HepG2 (cell line): ENCODE data around the gene SPART. TPM values are rescaled to one million over a fixed set of nuclear protein-coding genes. Genes with fewer than 3 reads are reported as not detected.

Experiments
- ATAC-seq: fragments of 200-7000 bp; cut with Tn5 transposase; 3 replicates; pipeline ENCODE4 v1.9.1; 2020; ENCODE audit warnings: mild to moderate bottlenecking, moderate library complexity
- BruUV-seq: library from RNA; stranded (reverse); fragments of 400-500 nt; replicated peaks from 2 replicates; lab custom pipeline; 2021; lab: Mats Ljungman, UMichigan
- CTCF ChIA-PET: fragments of 300-600 bp; formaldehyde crosslinking; extraction: SDS; loops from one replicate; lab custom pipeline; 2021; ENCODE audit warnings: low total read pairs, inconsistent platforms, low intra/inter-chr PET ratio; lab: Yijun Ruan, JAX
- POLR2A ChIA-PET: fragments of 350-600 bp; sonication (Branson Sonifier 250); formaldehyde crosslinking; loops from one replicate; lab custom pipeline; 2020; ENCODE audit warnings: antibody characterized with exemption, inconsistent platforms; lab: Yijun Ruan, JAX
- DNase-seq: peaks from one replicate; pipeline ENCODE4 v3.0.0-alpha.2; 2015; ENCODE audit warnings: low spot score
- FAIRE-seq: peaks from 3 replicates; lab custom pipeline; 2011; peaks lifted over from hg19 to GRCh38; lab: Jason Lieb, UNC
- H2AFZ ChIP-seq: one replicate; pipeline ENCODE4 v1.6.1; 2011; ENCODE audit warnings: low read length, inconsistent platforms
- H3K27ac ChIP-seq: fragments of 300-600 bp; 3 replicates; pipeline ENCODE4 v1.8.0; 2011; ENCODE audit warnings: mixed run types, mild to moderate bottlenecking, mixed read lengths, low read length, inconsistent platforms; ENCODE audit not compliant: insufficient read depth; ENCODE audit errors: extremely low read length
- H3K27me3 ChIP-seq, 2 experiments: fragments of 200-600 bp in 1 of 2; 2 replicates in 1 of 2; 3 replicates in 1 of 2; pipeline versions ENCODE4 v1.6.0 to v1.8.0; 2011; ENCODE audit warnings: low read length in 2 of 2, mild to moderate bottlenecking in 2 of 2, moderate library complexity in 2 of 2, inconsistent platforms in 1 of 2; ENCODE audit not compliant: insufficient read depth in 2 of 2, control insufficient read depth in 1 of 2
- H3K36me3 ChIP-seq, 2 experiments: fragments of 200-600 bp in 1 of 2; replicated peaks in 1 of 2; 2 replicates in 1 of 2; 3 replicates in 1 of 2; pipeline versions ENCODE4 v1.5.1 to v1.8.0; 2011; ENCODE audit warnings: low read length in 2 of 2, inconsistent platforms in 1 of 2; ENCODE audit not compliant: insufficient read depth in 2 of 2, control insufficient read depth in 1 of 2
- H3K4me1 ChIP-seq: 2 replicates; pipeline ENCODE4 v1.5.1; 2012; ENCODE audit warnings: low read length, inconsistent platforms; ENCODE audit not compliant: insufficient read depth
- H3K4me2 ChIP-seq: 2 replicates; pipeline ENCODE4 v1.6.0; 2011; ENCODE audit warnings: low read depth, low read length, inconsistent platforms
- H3K4me3 ChIP-seq, 3 experiments: fragments of 200-600 bp in 1 of 3; sonication (generic), shearing (Covaris generic) in 1 of 3; replicated peaks in 1 of 3; 2 replicates each; pipeline ENCODE4 v1.5.1; 2011 to 2016; ENCODE audit warnings: low read length in 3 of 3, inconsistent platforms in 2 of 3, low read depth in 2 of 3, mild to moderate bottlenecking in 2 of 3, control low read depth in 1 of 3, mixed read lengths in 1 of 3; ENCODE audit not compliant: insufficient read depth in 1 of 3
- H3K79me2 ChIP-seq: one replicate; pipeline ENCODE4 v1.6.1; 2011; ENCODE audit warnings: low read length, inconsistent platforms; ENCODE audit not compliant: insufficient read depth
- H3K9ac ChIP-seq: 2 replicates; pipeline ENCODE4 v1.6.0; 2011; ENCODE audit warnings: mild to moderate bottlenecking, low read depth, low read length, inconsistent platforms; ENCODE audit not compliant: insufficient read depth
- H3K9me3 ChIP-seq: 2 replicates; pipeline ENCODE4 v1.5.1; 2012; ENCODE audit warnings: mild to moderate bottlenecking, low read length
- H4K20me1 ChIP-seq: 2 replicates; pipeline ENCODE4 v1.6.0; 2011; ENCODE audit warnings: inconsistent platforms, mild to moderate bottlenecking, low read length, moderate library complexity; ENCODE audit not compliant: insufficient read depth
- ATM ChIP-seq: fragments of 450-650 bp; IDR thresholded peaks from 2 replicates; pipeline ENCODE4 v1.7.1; 2017; ENCODE audit warnings: mild to moderate bottlenecking, borderline replicate concordance
- GZF1 ChIP-seq: sonication (generic); formaldehyde crosslinking; IDR thresholded peaks from 2 replicates; pipeline ENCODE4 v1.5.1; 2020; ENCODE audit warnings: mild to moderate bottlenecking, missing genetic modification reagents
- HNRNPUL1 ChIP-seq: fragments of 200-400 bp; formaldehyde crosslinking; IDR thresholded peaks from 2 replicates; pipeline ENCODE4 v1.6.1; 2017; ENCODE audit warnings: low read depth, mild to moderate bottlenecking, low read length, moderate library complexity
- IRF9 ChIP-seq: sonication (generic); formaldehyde crosslinking; IDR thresholded peaks from 2 replicates; pipeline ENCODE4 v1.8.0; 2022; ENCODE audit warnings: missing genetic modification reagents, mild to moderate bottlenecking, borderline replicate concordance
- MED1 ChIP-seq: sonication (generic); formaldehyde crosslinking; IDR thresholded peaks from 2 replicates; pipeline ENCODE4 v1.4.0; 2020; ENCODE audit warnings: missing genetic modification reagents
- MIXL1 ChIP-seq: IDR thresholded peaks from 2 replicates; pipeline ENCODE4 v1.6.1; 2016
- NR2C2 ChIP-seq: sonication (generic); formaldehyde crosslinking; IDR thresholded peaks from 2 replicates; pipeline ENCODE4 v1.4.0; 2020; ENCODE audit warnings: missing genetic modification reagents, mild to moderate bottlenecking, moderate library complexity, borderline replicate concordance
- PAX8 ChIP-seq: sonication (generic); formaldehyde crosslinking; IDR thresholded peaks from 2 replicates; pipeline ENCODE4 v1.8.0; 2022; ENCODE audit warnings: mild to moderate bottlenecking, missing genetic modification reagents, borderline replicate concordance
- RARG ChIP-seq: sonication (generic); formaldehyde crosslinking; IDR thresholded peaks from 2 replicates; pipeline ENCODE4 v1.4.0; 2020; ENCODE audit warnings: low read depth, mild to moderate bottlenecking, missing genetic modification reagents
- ZNF510 ChIP-seq: sonication (generic); formaldehyde crosslinking; IDR thresholded peaks from 2 replicates; pipeline ENCODE4 v1.4.0; 2020; ENCODE audit warnings: low read depth, mild to moderate bottlenecking, missing genetic modification reagents
- ZNF576 ChIP-seq: sonication (generic); formaldehyde crosslinking; IDR thresholded peaks from 2 replicates; pipeline ENCODE4 v1.4.0; 2020; ENCODE audit warnings: mild to moderate bottlenecking, missing genetic modification reagents
- ZNF678 ChIP-seq: sonication (generic); formaldehyde crosslinking; IDR thresholded peaks from 2 replicates; pipeline ENCODE4 v1.4.0; 2020; ENCODE audit warnings: mild to moderate bottlenecking, missing genetic modification reagents
- ZNF749 ChIP-seq: sonication (generic); formaldehyde crosslinking; IDR thresholded peaks from 2 replicates; pipeline ENCODE4 v1.8.0; 2022; ENCODE audit warnings: mild to moderate bottlenecking, missing genetic modification reagents, moderate library complexity, borderline replicate concordance
- WGBS: methylation state at CpG from one replicate; pipeline ENCODE4 v1.1.6; 2017; ENCODE audit warnings: low lambda C conversion rate; 5-methylcytosine and 5-hydroxymethylcytosine counted together
- in situ Hi-C: cut with HindIII; loops from 2 replicates; pipeline ENCODE4 v1.10.0; 2017; ENCODE audit warnings: low pct_unique_long_range_greater_than_20kb; ENCODE audit not compliant: extremely low pct_ligation_motif_present
- intact Hi-C: fragments of 100-400 bp; cut with micrococcal nuclease; formaldehyde crosslinking; loops from one replicate; pipeline ENCODE4 v1.10.0; 2022; ENCODE audit not compliant: unreplicated experiment
- polyA plus RNA-seq, 8 experiments: library from polyadenylated mRNA; depleted of rRNA in 3 of 8; stranded (reverse) in 7 of 8; unstranded in 1 of 8; fragments of >200 nt; fragmentation: Illumina TruSeq in 4 of 8; extraction: Trizol in 4 of 8; gene quantifications; 2 replicates each; pipeline versions ENCODE4 v1.2.1 to v1.2.3, GENCODE V29; 2011 to 2016; ENCODE audit warnings: low read depth in 4 of 8, missing spikeins in 1 of 8, mixed read lengths in 1 of 8; ENCODE audit not compliant: insufficient read depth in 1 of 8
- total RNA-seq, 5 experiments: library from RNA; depleted of rRNA; stranded (reverse); fragments of >200 nt; fragmentation: Illumina TruSeq; extraction: Trizol; gene quantifications; 2 replicates each; pipeline ENCODE4 v1.2.3, GENCODE V29; 2016; ENCODE audit warnings: low read depth in 1 of 5
- TF ChIP-seq, protein P1 (sequence below): sonication (generic); formaldehyde crosslinking; IDR thresholded peaks from 2 replicates; pipeline ENCODE4 v1.9.0; 2021; ENCODE audit warnings: mild to moderate bottlenecking, missing genetic modification reagents

SPART gene
- total and polyA plus RNA-seq, 2 of the 13 experiments (the other 11 are each of a cell fraction or from before 2014, with no cell fraction given) = 8.9 to 28.8 TPM

GRCh38 chr13:36370108-36370429, 23.9 kb upstream of the SPART start:
- Histone ChIP-seq H3K4me1 (no peaks in the 10 kb centered on the region; the same call in 1 of the 2 replicates), H3K9ac (no peak overlapping the region), H3K27me3 (no peaks in the 10 kb centered on the region), H3K4me2 (no peak overlapping the region), H3K9me3 (no peaks in the 10 kb centered on the region), H2AFZ (no peak overlapping the region), H4K20me1 (no peaks in the 10 kb centered on the region), H3K27ac (no peak overlapping the region), H3K36me3 (no peaks in the 10 kb centered on the region), H3K4me3 (no peak overlapping the region), H3K79me2 (no peaks in the 10 kb centered on the region)
- intact Hi-C loops = no loop called here
- in situ Hi-C loops = no loop called here
- BruUV-seq = no TSS peak
- ChIA-PET CTCF (no interaction called here), POLR2A (no interaction called here)
- DNase-seq (no peak), FAIRE-seq (no peak), ATAC-seq (no peak)
- TF ChIP-seq RARG (CRISPR knock-in tag) = no peak
- TF ChIP-seq ATM = no peak
- TF ChIP-seq GZF1 = no peak
- TF ChIP-seq, protein P1, sequence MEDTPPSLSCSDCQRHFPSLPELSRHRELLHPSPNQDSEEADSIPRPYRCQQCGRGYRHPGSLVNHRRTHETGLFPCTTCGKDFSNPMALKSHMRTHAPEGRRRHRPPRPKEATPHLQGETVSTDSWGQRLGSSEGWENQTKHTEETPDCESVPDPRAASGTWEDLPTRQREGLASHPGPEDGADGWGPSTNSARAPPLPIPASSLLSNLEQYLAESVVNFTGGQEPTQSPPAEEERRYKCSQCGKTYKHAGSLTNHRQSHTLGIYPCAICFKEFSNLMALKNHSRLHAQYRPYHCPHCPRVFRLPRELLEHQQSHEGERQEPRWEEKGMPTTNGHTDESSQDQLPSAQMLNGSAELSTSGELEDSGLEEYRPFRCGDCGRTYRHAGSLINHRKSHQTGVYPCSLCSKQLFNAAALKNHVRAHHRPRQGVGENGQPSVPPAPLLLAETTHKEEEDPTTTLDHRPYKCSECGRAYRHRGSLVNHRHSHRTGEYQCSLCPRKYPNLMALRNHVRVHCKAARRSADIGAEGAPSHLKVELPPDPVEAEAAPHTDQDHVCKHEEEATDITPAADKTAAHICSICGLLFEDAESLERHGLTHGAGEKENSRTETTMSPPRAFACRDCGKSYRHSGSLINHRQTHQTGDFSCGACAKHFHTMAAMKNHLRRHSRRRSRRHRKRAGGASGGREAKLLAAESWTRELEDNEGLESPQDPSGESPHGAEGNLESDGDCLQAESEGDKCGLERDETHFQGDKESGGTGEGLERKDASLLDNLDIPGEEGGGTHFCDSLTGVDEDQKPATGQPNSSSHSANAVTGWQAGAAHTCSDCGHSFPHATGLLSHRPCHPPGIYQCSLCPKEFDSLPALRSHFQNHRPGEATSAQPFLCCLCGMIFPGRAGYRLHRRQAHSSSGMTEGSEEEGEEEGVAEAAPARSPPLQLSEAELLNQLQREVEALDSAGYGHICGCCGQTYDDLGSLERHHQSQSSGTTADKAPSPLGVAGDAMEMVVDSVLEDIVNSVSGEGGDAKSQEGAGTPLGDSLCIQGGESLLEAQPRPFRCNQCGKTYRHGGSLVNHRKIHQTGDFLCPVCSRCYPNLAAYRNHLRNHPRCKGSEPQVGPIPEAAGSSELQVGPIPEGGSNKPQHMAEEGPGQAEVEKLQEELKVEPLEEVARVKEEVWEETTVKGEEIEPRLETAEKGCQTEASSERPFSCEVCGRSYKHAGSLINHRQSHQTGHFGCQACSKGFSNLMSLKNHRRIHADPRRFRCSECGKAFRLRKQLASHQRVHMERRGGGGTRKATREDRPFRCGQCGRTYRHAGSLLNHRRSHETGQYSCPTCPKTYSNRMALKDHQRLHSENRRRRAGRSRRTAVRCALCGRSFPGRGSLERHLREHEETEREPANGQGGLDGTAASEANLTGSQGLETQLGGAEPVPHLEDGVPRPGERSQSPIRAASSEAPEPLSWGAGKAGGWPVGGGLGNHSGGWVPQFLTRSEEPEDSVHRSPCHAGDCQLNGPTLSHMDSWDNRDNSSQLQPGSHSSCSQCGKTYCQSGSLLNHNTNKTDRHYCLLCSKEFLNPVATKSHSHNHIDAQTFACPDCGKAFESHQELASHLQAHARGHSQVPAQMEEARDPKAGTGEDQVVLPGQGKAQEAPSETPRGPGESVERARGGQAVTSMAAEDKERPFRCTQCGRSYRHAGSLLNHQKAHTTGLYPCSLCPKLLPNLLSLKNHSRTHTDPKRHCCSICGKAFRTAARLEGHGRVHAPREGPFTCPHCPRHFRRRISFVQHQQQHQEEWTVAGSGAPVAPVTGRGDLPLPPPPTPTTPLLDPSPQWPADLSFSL (CRISPR knock-in tag) = no peak
- TF ChIP-seq IRF9 (CRISPR knock-in tag) = no peak
- TF ChIP-seq ZNF510 = no peak
- TF ChIP-seq NR2C2 (CRISPR knock-in tag) = no peak
- TF ChIP-seq MIXL1 (CRISPR knock-in tag) = no peak
- TF ChIP-seq ZNF749 = no peak
- TF ChIP-seq ZNF576 (CRISPR knock-in tag) = no peak
- TF ChIP-seq HNRNPUL1 = no peak
- TF ChIP-seq MED1 (CRISPR knock-in tag) = no peak
- TF ChIP-seq ZNF678 (CRISPR knock-in tag) = no peak
- no peak for TF ChIP-seq PAX8
- 67% methylated on average over 1 of the region's 6 CpGs for WGBS
